ENCODE results near the gene SCGB3A2.

- TF ChIP-seq CTCF (optimal IDR thresholded peaks at IDR 0.05 in 1 of 3, IDR thresholded peaks at IDR 0.05 in 1 of 3, conservative IDR thresholded peaks at IDR 0.05 in 1 of 3; ENCODE audit: extremely low read depth in 1 of 3, insufficient read depth in 2 of 3, low read length in 3 of 3) (no peak), EZH2 (IDR thresholded peaks at IDR 0.05; ENCODE audit: low read length) (no peak)
Observed at GRCh38 chr5:147882586-147883313, 4.2 kb downstream of the SCGB3A2 start.
